ENCODE measurements around the gene TAF11L9.
A peak's percentile ranks its signal among the peaks of the same experiment; 100 is the strongest.
"Not testable (repeated sequence)": the region's sequence is repeated elsewhere in the genome, so short reads cannot be mapped to it uniquely, and the experiment has no call there.

TAF11L9 gene

GRCh38 chr5:17594255-17594654 is at the start of gene TAF11L9:
TAF11L9 (minus strand) TSS chr5:17594394.
- not testable (repeated sequence) for DNase-seq (ENCODE audit: low read depth, low spot score)

GRCh38 chr5:17634160-17634559 is 40.0 kb upstream of the TAF11L9 start, which contains the start of gene TAF11L14:
TAF11L14 (plus strand) TSS chr5:17634460.
- no peak for DNase-seq (ENCODE audit: low read depth, low spot score)

- DNase-seq (ENCODE audit: low read depth, low spot score), result not testable (repeated sequence)
Observed at GRCh38 chr5:17631788-17632187, 37.6 kb upstream of the TAF11L9 start, which contains the start of gene TAF11L13. TAF11L13 (plus strand) TSS chr5:17632088.

GRCh38 chr5:17625686-17626085 is 31.5 kb upstream of the TAF11L9 start:
- no peak for DNase-seq (ENCODE audit: low read depth, low spot score)

GRCh38 chr5:17620627-17621026 is 26.4 kb upstream of the TAF11L9 start:
- peak; percentile 38 for DNase-seq (ENCODE audit: low read depth, low spot score)

- DNase-seq (ENCODE audit: low read depth, low spot score), result no peak
Observed at GRCh38 chr5:17619354-17619753, 25.2 kb upstream of the TAF11L9 start.

GRCh38 chr5:17614872-17615605 is 20.8 kb upstream of the TAF11L9 start:
- DNase-seq (ENCODE audit: low read depth, low spot score), result no peak

GRCh38 chr5:17610092-17610491 is 15.9 kb upstream of the TAF11L9 start, which contains the start of gene TAF11L12:
TAF11L12 (plus strand) TSS chr5:17610392.
- not testable (repeated sequence) for DNase-seq (ENCODE audit: low read depth, low spot score)

GRCh38 chr5:17607461-17607860 is 13.3 kb upstream of the TAF11L9 start:
- not testable (repeated sequence) for DNase-seq (ENCODE audit: low read depth, low spot score)

- DNase-seq (ENCODE audit: low read depth, low spot score), result no peak
Observed at GRCh38 chr5:17604951-17605350, 10.8 kb upstream of the TAF11L9 start.

GRCh38 chr5:17603880-17604279 is 9.7 kb upstream of the TAF11L9 start, which contains the start of gene TAF11L11:
TAF11L11 (plus strand) TSS chr5:17604183.
- DNase-seq (ENCODE audit: low read depth, low spot score), result not testable (repeated sequence)

- DNase-seq (ENCODE audit: low read depth, low spot score), result not testable (repeated sequence)
Observed at GRCh38 chr5:17597728-17598127, 3.5 kb upstream of the TAF11L9 start, which contains the start of gene TAF11L10. TAF11L10 (minus strand) TSS chr5:17597828.

- DNase-seq (ENCODE audit: low read depth, low spot score), result not testable (repeated sequence)
Observed at GRCh38 chr5:17590860-17591259, 3.3 kb downstream of the TAF11L9 start, which contains the start of gene TAF11L8. TAF11L8 (minus strand) TSS chr5:17590960.

- DNase-seq (ENCODE audit: low read depth, low spot score), result not testable (repeated sequence)
Observed at GRCh38 chr5:17585658-17586057, 8.5 kb downstream of the TAF11L9 start, which contains the start of gene TAF11L7. TAF11L7 (minus strand) TSS chr5:17585758.

All from ELF-1 (cell line).